Keratinocyte (primary cell): ENCODE results near the gene MRPS27. TPM values are rescaled to one million over a fixed set of nuclear protein-coding genes. Genes with fewer than 3 reads are reported as not detected.

Source experiments
- DNase-seq: peaks from one replicate; pipeline ENCODE4 v3.0.0-alpha.2; 2011; ENCODE audit warnings: low read depth, missing footprints, low spot score
- FAIRE-seq: peaks from 2 replicates; lab custom pipeline; 2011; peaks lifted over from hg19 to GRCh38; lab: Jason Lieb, UNC
- H2AFZ ChIP-seq: 2 replicates; pipeline ENCODE4 v1.6.0; 2012; ENCODE audit warnings: low read length, control low read depth, inconsistent platforms; ENCODE audit not compliant: control insufficient read depth
- H3K27ac ChIP-seq: 2 replicates; pipeline ENCODE4 v1.5.1; 2011; ENCODE audit warnings: low read length; ENCODE audit not compliant: control insufficient read depth, insufficient read depth
- H3K27me3 ChIP-seq: 3 replicates; pipeline ENCODE4 v1.6.0; 2011; ENCODE audit warnings: low read length; ENCODE audit not compliant: control insufficient read depth, insufficient read depth; ENCODE audit errors: extremely low read depth
- H3K36me3 ChIP-seq, 2 experiments: 2 replicates in 1 of 2; 3 replicates in 1 of 2; pipeline ENCODE4 v1.5.1; 2011; ENCODE audit warnings: low read length in 2 of 2, mild to moderate bottlenecking in 1 of 2; ENCODE audit not compliant: control insufficient read depth in 2 of 2, insufficient read depth in 2 of 2; ENCODE audit errors: extremely low read depth in 1 of 2
- H3K4me1 ChIP-seq: 3 replicates; pipeline ENCODE4 v1.5.1; 2011; ENCODE audit warnings: low read length; ENCODE audit not compliant: control insufficient read depth, insufficient read depth; ENCODE audit errors: extremely low read depth
- H3K4me2 ChIP-seq: 3 replicates; pipeline ENCODE4 v1.6.0; 2011; ENCODE audit warnings: low read depth, low read length; ENCODE audit not compliant: control insufficient read depth, insufficient read depth; ENCODE audit errors: extremely low read depth
- H3K4me3 ChIP-seq, 3 experiments: fragments of 200-600 bp in 1 of 3; sonication (generic) in 1 of 3; 2 replicates in 2 of 3; 3 replicates in 1 of 3; pipeline ENCODE4 v1.5.1; 2011 to 2016; ENCODE audit warnings: low read length in 3 of 3, mild to moderate bottlenecking in 3 of 3, control low read depth in 2 of 3, inconsistent platforms in 1 of 3, low read depth in 1 of 3, mixed read lengths in 1 of 3, mixed run types in 1 of 3, moderate library complexity in 1 of 3; ENCODE audit not compliant: control insufficient read depth in 2 of 3, insufficient read depth in 2 of 3; ENCODE audit errors: extremely low read depth in 1 of 3
- H3K79me2 ChIP-seq: 2 replicates; pipeline ENCODE4 v1.6.0; 2012; ENCODE audit warnings: low read length; ENCODE audit not compliant: control insufficient read depth, insufficient read depth
- H3K9ac ChIP-seq: 3 replicates; pipeline ENCODE4 v1.6.0; 2011; ENCODE audit warnings: low read length; ENCODE audit not compliant: control insufficient read depth, insufficient read depth; ENCODE audit errors: extremely low read depth
- H3K9me1 ChIP-seq: 3 replicates; pipeline ENCODE4 v1.6.0; 2011; ENCODE audit warnings: low read length; ENCODE audit not compliant: control insufficient read depth, insufficient read depth; ENCODE audit errors: extremely low read depth
- H3K9me3 ChIP-seq: 2 replicates; pipeline ENCODE4 v1.5.1; 2012; ENCODE audit warnings: low read depth, low read length; ENCODE audit not compliant: control insufficient read depth
- H4K20me1 ChIP-seq: 3 replicates; pipeline ENCODE4 v1.6.0; 2011; ENCODE audit warnings: low read length; ENCODE audit not compliant: control insufficient read depth, insufficient read depth; ENCODE audit errors: extremely low read depth
- EZH2 ChIP-seq: IDR thresholded peaks from one replicate; pipeline ENCODE4 v1.6.1; 2012; ENCODE audit warnings: inconsistent platforms, mild to moderate bottlenecking, low read length, moderate library complexity
- dilution Hi-C: fragments of 300-500 bp; cut with MboI; formaldehyde crosslinking; loops from one replicate; pipeline ENCODE4 v1.7.0; 2020; ENCODE audit warnings: low sequenced_read_pairs; ENCODE audit not compliant: extremely low pct_ligation_motif_present
- polyA plus RNA-seq, 5 experiments: library from polyadenylated mRNA; depleted of rRNA in 3 of 5; stranded (reverse) in 3 of 5; stranded (forward) in 1 of 5; unstranded in 1 of 5; fragments of >200 nt; gene quantifications; 1 replicate in 1 of 5; 2 replicates in 3 of 5; 3 replicates in 1 of 5; pipeline versions ENCODE4 v1.2.1 to v1.2.3, GENCODE V29; 2011 to 2012; ENCODE audit warnings: missing spikeins in 2 of 5, low read depth in 1 of 5, low replicate concordance in 1 of 5
- TF ChIP-seq, protein P1 (sequence below), 3 experiments: IDR thresholded peaks in 1 of 3; conservative IDR thresholded peaks in 1 of 3; optimal IDR thresholded peaks in 1 of 3; 2 replicates in 2 of 3; 3 replicates in 1 of 3; pipeline versions ENCODE3 to v1.5.1; 2011; ENCODE audit warnings: low read length in 3 of 3, mild to moderate bottlenecking in 3 of 3, moderate library complexity in 2 of 3, control low read depth in 1 of 3, inconsistent platforms in 1 of 3; ENCODE audit not compliant: insufficient read depth in 2 of 3; ENCODE audit errors: extremely low read depth in 1 of 3

MRPS27 gene
- polyA plus RNA-seq, 1 donor (not counting 4 experiments of a cell fraction or from before 2014, with no cell fraction given) = 98.7 TPM

DNA sequence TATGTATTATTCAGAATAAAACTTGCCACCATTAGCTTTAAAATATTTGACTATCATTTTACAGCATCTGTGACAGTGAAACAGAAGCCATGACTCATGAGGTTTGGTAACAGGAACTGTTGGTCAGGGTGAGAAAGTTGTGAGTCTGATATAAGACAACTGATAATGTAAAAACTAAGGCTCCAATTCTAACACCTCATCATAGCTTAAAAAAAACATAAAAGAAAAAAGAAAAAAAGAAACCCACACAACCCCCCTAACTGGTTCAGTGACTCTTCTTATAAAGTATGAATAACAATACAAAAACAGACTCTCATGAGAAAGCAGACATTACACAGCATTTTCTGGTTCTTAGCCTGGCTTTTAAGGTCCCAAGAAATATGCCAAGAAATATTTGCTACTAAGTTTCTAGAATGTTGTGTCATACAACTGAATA lies 85.8 kb downstream of the MRPS27 start:
- dilution Hi-C loops = no loop called here
- H3K9me3 ChIP-seq = no peaks in the 10 kb centered on the region
- FAIRE-seq (no peak), DNase-seq (no peak)
- H3K4me2 ChIP-seq = peak overlapping the region; percentile 66
- H2AFZ ChIP-seq = no peak overlapping the region
- TF ChIP-seq, protein P1, sequence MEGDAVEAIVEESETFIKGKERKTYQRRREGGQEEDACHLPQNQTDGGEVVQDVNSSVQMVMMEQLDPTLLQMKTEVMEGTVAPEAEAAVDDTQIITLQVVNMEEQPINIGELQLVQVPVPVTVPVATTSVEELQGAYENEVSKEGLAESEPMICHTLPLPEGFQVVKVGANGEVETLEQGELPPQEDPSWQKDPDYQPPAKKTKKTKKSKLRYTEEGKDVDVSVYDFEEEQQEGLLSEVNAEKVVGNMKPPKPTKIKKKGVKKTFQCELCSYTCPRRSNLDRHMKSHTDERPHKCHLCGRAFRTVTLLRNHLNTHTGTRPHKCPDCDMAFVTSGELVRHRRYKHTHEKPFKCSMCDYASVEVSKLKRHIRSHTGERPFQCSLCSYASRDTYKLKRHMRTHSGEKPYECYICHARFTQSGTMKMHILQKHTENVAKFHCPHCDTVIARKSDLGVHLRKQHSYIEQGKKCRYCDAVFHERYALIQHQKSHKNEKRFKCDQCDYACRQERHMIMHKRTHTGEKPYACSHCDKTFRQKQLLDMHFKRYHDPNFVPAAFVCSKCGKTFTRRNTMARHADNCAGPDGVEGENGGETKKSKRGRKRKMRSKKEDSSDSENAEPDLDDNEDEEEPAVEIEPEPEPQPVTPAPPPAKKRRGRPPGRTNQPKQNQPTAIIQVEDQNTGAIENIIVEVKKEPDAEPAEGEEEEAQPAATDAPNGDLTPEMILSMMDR (optimal IDR thresholded peaks at IDR 0.05 in 1 of 3, IDR thresholded peaks at IDR 0.05 in 1 of 3, conservative IDR thresholded peaks at IDR 0.05 in 1 of 3; ENCODE audit: extremely low read depth in 1 of 3, insufficient read depth in 2 of 3, low read length in 3 of 3) = no peak
- TF ChIP-seq EZH2 = no peak
- peak overlapping the region; percentile 85 for H3K27ac ChIP-seq
- peak overlapping the region; percentile 42 for H3K9ac ChIP-seq
- H3K36me3 ChIP-seq = peaks cover 1 to 9% of the 10 kb centered on the region in 2 experiments
- H3K9me1 ChIP-seq = peaks cover 4% of the 10 kb centered on the region
- peaks cover 38% of the 10 kb centered on the region for H3K4me1 ChIP-seq
- no peaks in the 10 kb centered on the region for H3K79me2 ChIP-seq
- no peaks in the 10 kb centered on the region for H4K20me1 ChIP-seq
- H3K27me3 ChIP-seq = no peaks in the 10 kb centered on the region
- H3K4me3 ChIP-seq = peak overlapping the region in 1 of 3 experiments; percentile 7

DNA sequence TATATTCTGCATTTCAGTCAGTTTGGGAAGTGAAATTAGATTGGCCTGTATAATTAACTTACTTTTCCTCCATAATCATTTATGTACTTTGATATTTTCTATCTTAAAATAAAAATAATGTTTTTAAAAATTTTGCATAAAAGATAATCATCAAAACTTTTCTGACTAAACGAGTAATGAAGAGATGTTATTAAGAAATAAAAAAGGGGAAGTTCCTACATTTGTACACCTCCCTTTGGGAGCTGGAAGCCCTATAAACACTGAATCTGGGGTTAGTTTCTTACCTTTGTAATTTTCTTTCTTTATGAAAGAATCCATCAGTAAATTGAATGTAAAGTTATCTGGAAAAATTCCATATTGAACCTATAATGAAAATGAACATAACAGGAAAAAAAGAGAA lies 86.2 kb downstream of the MRPS27 start:
- peaks cover 3 to 12% of the 10 kb centered on the region in 2 experiments for H3K36me3 ChIP-seq
- DNase-seq (no peak), FAIRE-seq (no peak)
- dilution Hi-C loops = no loop called here
- TF ChIP-seq, protein P1 (optimal IDR thresholded peaks at IDR 0.05 in 1 of 3, IDR thresholded peaks at IDR 0.05 in 1 of 3, conservative IDR thresholded peaks at IDR 0.05 in 1 of 3; ENCODE audit: extremely low read depth in 1 of 3, insufficient read depth in 2 of 3, low read length in 3 of 3) = no peak
- no peak for TF ChIP-seq EZH2
- H3K27me3 ChIP-seq = no peaks in the 10 kb centered on the region
- H3K9me1 ChIP-seq = peaks cover 4% of the 10 kb centered on the region
- no peak overlapping the region for H3K9ac ChIP-seq
- H3K4me2 ChIP-seq = no peak overlapping the region
- H2AFZ ChIP-seq = no peak overlapping the region
- no peak overlapping the region for H3K4me3 ChIP-seq
- peaks cover 38% of the 10 kb centered on the region for H3K4me1 ChIP-seq
- H3K27ac ChIP-seq = peak overlapping the region; percentile 27
- H3K9me3 ChIP-seq = no peaks in the 10 kb centered on the region
- no peaks in the 10 kb centered on the region for H3K79me2 ChIP-seq
- no peaks in the 10 kb centered on the region for H4K20me1 ChIP-seq
